ENCODE data around the gene NET1.

NET1 gene

DNA sequence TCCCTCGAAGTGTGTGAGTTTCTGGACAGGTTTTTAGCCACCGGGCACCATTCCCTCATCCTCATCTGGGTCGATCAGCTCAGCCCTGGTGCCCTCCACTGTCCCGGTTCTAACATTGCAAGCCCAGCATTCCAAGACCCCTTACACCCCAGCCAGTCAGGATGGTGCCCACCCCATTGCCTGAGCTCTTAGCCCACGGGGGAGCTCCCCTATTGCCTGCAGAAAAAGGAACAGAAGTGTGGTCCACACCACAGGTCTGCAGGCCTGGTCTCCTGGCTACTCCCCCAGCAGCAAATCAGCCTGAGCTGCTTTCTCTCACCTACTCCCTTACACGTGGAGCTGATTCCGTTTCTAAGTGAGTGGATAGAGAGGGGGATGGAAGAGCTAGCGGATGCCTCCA, 82.3 kb downstream of the NET1 start:
- no peak for DNase-seq
- no peak for TF ChIP-seq POLR2A (IDR thresholded peaks at IDR 0.05; ENCODE audit: low read length)
- TF ChIP-seq GATA1 (IDR thresholded peaks at IDR 0.05; ENCODE audit: low read depth, low read length), result no peak

DNA sequence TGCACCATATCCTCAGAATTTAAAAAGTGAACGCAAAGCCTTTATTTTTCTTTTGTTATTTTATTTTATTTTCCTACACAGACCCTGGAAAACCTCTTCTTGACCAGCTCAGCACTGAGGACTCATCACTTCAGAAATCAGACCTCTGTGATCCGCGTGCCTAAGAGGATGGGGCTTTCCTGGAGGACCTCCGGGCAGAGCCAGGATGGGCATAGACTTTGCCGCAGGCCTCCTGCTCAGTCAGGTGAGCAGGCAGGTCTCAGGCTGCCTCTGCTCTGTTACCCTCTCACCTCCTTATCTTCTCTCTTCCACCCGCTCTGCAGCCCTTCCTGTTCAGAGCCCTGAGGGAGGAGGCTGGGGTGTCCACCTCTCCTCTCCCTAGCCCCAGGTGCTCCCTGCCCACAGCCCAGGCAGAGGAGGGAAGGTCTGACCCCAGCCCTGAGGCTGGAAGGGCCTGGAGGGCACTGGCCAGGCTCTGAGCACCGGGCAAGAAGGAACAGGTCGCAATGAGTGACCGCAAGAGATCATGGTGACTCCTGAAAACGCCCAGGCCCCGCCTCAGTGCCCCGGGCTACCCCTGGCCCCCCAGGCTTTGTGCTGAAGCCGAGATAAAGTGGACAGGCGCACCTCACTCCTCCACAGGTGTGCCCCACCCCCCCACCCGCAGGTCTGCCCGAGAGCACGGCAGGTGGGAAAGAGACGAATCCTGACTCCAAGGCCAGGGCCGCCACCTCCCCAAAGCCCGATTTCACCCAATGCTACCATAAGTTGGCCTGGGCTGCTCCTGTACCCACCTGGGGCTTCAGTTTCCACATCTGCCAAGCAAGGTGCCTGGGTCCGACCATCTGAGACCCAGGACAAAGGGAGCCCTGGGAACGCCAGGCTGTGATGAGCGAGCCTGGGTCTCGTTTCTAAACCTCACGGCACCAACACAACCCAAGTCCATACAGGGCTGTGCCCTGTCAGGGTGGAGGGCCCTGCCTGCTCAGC, 84.2 kb downstream of the NET1 start:
- no peak for DNase-seq
- TF ChIP-seq GATA1 (IDR thresholded peaks at IDR 0.05; ENCODE audit: low read depth, low read length) (no peak), POLR2A (IDR thresholded peaks at IDR 0.05; ENCODE audit: low read length) (no peak)

DNA sequence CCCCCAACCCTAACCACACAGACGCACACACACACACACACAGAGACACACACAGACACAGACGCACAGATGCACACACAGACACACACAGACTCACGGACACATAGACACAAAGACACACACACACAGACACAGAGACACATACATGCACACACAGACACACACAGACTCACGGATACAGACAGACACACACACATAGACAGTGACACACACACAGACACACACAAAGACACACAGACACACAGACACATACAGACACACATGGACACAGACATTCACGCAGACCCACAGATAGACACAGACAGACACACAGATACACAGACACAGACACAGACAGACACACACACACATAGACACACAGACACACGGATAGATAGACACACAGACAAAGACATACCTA, 84.9 kb downstream of the NET1 start:
- no peak for TF ChIP-seq POLR2A (IDR thresholded peaks at IDR 0.05; ENCODE audit: low read length)
- no peak for TF ChIP-seq GATA1 (IDR thresholded peaks at IDR 0.05; ENCODE audit: low read depth, low read length)
- no peak for DNase-seq

DNA sequence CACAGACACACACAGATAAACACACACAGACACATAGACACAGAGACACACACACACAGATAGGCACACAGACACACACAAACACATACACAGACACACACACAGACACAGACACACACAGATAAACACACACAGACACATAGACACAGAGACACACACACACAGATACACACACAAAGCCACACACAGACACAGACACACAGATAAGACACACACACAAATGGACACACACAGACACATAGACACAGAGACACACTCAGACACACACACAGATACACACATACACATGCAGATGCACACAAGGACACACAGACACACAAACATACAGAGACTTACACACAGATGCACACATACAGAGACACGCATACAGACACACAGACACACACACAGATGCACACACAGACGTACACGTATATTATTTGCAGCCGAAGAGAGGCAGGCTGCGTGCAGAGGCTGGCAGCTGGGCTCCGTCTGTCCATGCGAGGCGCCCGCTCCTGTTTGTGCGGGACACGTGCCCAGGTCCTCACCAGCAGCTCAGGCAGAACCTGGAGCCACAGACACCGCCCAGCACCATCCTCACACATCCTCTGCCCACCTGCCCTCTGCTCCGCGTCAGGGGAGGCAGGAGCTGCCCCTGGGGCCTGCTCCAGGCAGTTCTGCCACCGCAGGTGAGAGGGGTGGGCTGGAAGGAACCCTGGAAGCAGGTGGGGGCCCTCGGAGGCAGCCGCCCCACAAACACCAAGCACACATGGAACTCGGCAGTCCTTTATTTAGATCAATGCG, 85.8 kb downstream of the NET1 start:
- no peak for DNase-seq
- TF ChIP-seq GATA1 (IDR thresholded peaks at IDR 0.05; ENCODE audit: low read depth, low read length) (no peak), POLR2A (IDR thresholded peaks at IDR 0.05; ENCODE audit: low read length) (no peak)

GRCh38 chr10:5498791-5499492, 86.6 kb downstream of the NET1 start:
- DNase-seq, result no peak
- TF ChIP-seq GATA1 (IDR thresholded peaks at IDR 0.05; ENCODE audit: low read depth, low read length), result no peak
- TF ChIP-seq POLR2A (IDR thresholded peaks at IDR 0.05; ENCODE audit: low read length), result no peak

DNA sequence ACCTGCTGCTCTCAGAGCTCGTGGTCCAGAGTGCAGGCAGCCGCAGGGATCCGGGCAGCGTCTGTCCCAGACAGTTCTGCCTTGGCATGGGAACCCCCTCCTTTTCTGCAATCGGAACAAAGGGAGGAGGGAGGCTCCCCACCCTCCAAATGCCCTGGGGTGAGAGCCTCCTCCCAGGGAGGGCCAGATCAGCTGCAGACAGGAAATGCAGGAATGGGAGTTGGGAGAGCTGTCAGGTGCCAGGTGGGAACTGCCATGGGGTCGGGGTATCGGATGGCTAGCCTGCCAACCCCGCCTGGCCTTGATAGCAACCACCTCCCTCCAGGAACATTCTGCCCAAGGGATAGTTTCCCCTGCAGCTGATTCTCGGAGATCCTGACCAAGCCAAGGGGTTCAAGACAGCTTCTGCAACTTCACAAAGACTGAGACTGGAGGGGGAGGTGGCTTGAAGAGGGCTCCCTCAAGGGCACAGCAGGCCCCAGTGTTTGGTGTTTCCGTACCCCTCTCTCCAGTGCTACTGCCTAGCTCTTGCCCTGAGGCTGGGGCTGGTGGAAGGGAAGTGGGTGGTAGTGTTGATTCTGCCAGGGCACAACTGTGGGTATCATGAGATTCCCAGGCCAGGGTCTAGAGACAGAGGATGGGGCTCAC, 87.3 kb downstream of the NET1 start, which contains the start of gene CALML5:
Gene CALML5 (minus strand): TSS at position 78 of the 648 bp plus-strand sequence. CDS start 132 bp downstream, outside the sequence.
- no peak for DNase-seq
- TF ChIP-seq POLR2A (IDR thresholded peaks at IDR 0.05; ENCODE audit: low read length) (no peak), GATA1 (IDR thresholded peaks at IDR 0.05; ENCODE audit: low read depth, low read length) (no peak)

GRCh38 chr10:5500162-5500670, 87.9 kb downstream of the NET1 start:
- no peak for TF ChIP-seq GATA1 (IDR thresholded peaks at IDR 0.05; ENCODE audit: low read depth, low read length)
- no peak for TF ChIP-seq POLR2A (IDR thresholded peaks at IDR 0.05; ENCODE audit: low read length)
- DNase-seq, result no peak

GRCh38 chr10:5500910-5501309, 88.6 kb downstream of the NET1 start:
- TF ChIP-seq POLR2A (IDR thresholded peaks at IDR 0.05; ENCODE audit: low read length), result no peak
- TF ChIP-seq GATA1 (IDR thresholded peaks at IDR 0.05; ENCODE audit: low read depth, low read length), result no peak
- no peak for DNase-seq

DNA sequence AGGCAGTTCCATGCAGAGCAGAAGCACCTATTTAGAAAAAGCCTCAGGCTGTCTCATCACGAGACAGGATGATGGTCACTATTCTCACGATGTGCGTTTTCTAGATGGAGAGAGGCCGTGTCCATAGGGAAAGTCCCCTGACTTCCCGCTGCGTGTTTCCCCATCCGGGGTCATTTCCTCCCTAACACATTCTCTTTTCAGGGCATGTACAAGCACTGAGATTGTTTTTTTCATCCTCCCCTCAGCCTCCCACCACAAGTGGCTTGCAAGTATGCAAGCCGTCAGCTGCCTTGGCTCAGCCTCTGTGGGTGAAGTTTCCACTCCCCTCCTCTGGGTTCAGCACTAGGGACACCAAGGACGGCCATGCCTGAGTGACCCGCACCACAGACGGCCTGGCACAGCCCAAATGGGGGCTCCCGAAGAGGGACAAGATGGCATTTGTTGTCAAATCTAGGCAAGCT, 89.7 kb downstream of the NET1 start:
- TF ChIP-seq GATA1 (IDR thresholded peaks at IDR 0.05; ENCODE audit: low read depth, low read length) (no peak), POLR2A (IDR thresholded peaks at IDR 0.05; ENCODE audit: low read length) (no peak)
- DNase-seq, result no peak

DNA sequence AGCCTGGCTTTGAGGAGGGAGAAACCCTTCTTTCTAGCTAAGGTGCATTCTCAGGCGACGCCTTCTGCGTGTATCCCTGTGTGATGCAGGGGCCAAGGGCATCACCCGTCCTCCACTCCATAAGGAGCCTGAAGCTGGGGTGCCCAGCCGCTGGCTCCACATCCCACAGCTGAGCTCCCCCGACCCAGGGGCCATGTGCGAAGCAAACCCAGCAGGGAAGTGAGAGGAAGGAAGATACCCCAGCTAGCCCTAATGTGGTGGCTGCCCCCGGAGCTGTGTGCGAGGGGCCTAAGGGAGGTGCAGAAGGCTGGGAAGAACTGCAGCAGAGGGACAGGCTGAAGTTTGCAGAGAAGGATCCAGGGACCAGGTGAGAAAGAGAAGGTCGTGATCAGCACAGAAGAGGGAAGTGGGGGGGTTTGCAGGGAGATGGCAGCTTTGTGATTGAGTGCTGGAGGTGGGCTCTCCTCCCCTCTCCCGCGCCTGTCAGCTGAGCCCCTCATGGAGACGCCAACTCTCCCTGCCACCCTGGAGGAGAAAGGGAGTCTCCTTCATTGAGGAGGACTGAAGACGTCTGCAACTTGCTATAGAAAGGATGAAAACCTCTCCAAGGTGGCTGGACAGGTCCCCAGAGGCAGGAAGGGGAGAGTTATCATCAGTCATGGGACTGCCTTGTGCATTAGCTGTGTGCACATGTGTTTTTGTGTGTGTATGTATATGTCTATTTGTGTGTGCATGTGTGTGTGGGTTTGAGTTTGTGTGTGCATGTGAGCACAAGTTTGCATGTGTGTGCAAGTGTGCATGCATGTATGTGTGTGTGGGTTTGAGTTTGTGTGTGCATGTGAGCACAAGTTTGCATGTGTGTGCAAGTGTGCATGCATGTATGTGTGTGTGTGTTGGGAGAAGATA, 90.5 kb downstream of the NET1 start:
- TF ChIP-seq GATA1 (IDR thresholded peaks at IDR 0.05; ENCODE audit: low read depth, low read length), result no peak
- TF ChIP-seq POLR2A (IDR thresholded peaks at IDR 0.05; ENCODE audit: low read length), result no peak

DNA sequence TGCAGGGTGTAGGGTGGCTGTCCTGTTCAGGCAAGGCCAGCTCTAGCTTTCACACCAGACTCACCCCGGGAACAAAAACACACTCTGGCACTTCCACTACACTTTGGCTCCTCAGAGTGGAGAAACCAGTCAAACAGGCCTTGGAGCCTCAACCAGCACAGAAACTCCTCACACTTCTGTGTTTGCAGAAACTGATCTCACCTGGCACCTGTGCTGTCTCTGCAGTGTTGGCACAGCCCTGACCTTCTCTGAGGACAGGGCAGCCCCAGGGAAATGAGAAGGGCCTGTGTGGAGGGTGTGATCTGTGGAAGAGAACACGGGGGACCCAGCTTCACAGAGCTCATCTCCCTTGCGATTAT, 91.1 kb downstream of the NET1 start:
- TF ChIP-seq GATA1 (IDR thresholded peaks at IDR 0.05; ENCODE audit: low read depth, low read length) (no peak), POLR2A (IDR thresholded peaks at IDR 0.05; ENCODE audit: low read length) (no peak)
- no peak for DNase-seq

More for the DNA sequence above, 90.5 kb downstream of the NET1 start:
- DNase-seq, result no peak
